ENCODE data around the gene CD52.

Gene CD52

DNA sequence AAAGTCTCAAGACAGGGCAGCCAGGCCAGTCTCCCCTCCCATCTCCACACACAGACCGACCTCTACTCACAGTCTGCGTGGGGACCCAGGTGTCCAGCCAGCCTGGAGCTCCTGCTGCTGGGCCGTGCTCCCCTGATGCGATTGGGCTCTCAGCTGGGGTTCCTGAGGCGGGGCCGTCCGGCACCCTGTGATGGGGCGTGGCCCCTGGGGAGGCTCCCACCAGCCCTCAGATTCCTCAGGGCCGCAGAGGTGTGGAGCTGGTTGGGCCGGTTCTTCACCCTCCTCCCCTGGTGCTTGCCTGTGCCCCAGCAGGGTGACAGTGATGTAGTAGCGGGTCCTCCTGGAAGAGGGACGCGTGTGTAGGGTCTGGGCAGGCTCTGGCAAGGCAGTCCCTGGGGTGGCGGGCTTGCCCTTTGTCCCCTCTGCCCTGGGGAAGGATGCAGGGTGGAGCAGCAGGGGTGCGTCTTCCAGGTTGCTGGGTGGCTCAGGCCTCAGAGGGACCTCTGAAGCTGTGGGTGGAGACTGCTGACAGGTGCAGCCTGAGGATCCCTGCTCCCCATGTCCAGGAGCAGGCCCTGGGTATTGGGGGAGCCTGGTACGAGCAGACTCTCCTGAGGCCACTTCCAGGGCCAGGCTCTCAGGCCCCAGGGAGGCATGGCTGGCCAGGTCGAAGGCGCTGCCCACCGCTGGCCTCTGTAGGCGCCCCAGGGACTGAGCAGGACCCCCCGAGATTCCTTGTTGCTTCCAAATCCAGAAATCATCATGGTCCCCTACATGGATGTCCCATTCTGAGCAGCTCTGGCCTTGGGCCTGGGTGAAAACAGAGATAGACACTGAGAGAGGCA lies 36.4 kb downstream of the CD52 start, which contains the start of gene CRYBG2:
CRYBG2 (minus strand) TSS at position 155 of the 845 bp plus-strand sequence. CDS start 7,473 bp downstream, outside the sequence.
- TF ChIP-seq, protein P1, sequence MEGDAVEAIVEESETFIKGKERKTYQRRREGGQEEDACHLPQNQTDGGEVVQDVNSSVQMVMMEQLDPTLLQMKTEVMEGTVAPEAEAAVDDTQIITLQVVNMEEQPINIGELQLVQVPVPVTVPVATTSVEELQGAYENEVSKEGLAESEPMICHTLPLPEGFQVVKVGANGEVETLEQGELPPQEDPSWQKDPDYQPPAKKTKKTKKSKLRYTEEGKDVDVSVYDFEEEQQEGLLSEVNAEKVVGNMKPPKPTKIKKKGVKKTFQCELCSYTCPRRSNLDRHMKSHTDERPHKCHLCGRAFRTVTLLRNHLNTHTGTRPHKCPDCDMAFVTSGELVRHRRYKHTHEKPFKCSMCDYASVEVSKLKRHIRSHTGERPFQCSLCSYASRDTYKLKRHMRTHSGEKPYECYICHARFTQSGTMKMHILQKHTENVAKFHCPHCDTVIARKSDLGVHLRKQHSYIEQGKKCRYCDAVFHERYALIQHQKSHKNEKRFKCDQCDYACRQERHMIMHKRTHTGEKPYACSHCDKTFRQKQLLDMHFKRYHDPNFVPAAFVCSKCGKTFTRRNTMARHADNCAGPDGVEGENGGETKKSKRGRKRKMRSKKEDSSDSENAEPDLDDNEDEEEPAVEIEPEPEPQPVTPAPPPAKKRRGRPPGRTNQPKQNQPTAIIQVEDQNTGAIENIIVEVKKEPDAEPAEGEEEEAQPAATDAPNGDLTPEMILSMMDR (IDR thresholded peaks at IDR 0.05; ENCODE audit: borderline replicate concordance, insufficient read depth, low read depth, low read length) = no peak
- H3K4me3 ChIP-seq (ENCODE audit: low read depth, low read length) = no peak within 1 kb of the TSS

DNA sequence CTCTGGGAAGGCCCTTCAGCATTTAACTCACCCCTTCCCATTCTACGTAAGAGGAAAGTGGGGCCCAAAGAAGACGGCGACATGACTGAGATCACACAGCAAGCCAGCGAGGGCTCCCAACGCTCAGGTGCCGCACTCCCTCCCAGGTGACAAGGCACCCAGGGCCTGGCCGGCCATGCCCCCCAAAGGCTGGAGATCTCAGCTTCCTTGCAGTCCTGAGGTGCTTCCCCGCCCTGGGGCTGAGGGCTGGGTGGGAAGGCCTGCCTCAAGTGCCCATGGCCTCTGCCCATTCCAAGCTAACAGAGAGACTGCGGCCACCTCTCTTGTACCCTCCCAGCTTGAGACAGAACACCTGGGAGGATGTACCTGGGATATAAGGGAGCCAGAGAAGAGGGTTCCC lies 37.2 kb downstream of the CD52 start:
- TF ChIP-seq, protein P1 (IDR thresholded peaks at IDR 0.05; ENCODE audit: borderline replicate concordance, insufficient read depth, low read depth, low read length) = no peak

DNA sequence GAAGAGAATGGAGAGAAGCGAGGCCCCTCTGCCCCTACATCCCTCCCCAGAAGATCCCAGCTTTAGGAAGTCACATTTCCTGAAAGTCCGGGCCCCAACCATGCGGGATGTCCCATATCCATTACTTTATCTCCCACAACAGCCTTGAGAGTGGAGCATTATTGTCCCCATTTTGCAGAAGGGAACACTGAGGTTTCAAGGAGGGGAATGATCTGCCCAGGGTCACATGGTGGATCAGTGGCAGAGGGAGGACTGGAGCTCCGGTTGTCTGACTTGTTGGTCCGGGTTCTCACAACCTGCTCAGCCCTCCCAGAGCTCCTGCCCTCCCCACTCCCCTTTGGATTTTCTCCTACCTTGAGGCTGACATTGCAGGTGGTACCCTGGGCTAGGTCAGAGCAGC lies 38.3 kb downstream of the CD52 start:
- TF ChIP-seq, protein P1 (IDR thresholded peaks at IDR 0.05; ENCODE audit: borderline replicate concordance, insufficient read depth, low read depth, low read length) = no peak
- H3K4me3 ChIP-seq (ENCODE audit: low read depth, low read length) = no peak overlapping the region

More for the DNA sequence above, 37.2 kb downstream of the CD52 start:
- no peak overlapping the region for H3K4me3 ChIP-seq (ENCODE audit: low read depth, low read length)

DNA sequence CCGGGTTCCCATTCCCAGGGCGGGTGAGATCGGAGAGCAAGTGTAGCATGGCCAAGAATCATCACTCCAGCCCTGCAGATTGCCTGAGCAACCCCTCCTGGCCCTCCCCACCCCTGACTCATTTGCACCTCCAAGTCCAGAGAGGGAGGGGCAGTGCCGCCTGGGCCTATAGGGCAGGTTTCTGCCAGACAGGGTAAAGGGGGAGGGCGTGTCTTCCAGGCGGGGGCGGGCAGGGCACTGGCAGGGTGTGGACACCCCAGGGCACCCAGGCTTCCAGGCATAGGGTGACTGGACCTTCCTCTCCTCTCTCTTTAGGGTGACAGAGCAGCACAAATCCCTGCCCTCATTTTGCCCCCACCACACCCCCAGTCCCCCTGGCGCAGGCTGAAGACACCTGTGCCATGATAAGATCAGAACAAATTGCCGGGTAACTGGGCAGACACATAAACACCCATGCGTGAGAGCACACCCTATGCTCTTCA lies 39.4 kb downstream of the CD52 start:
- TF ChIP-seq, protein P1 (IDR thresholded peaks at IDR 0.05; ENCODE audit: borderline replicate concordance, insufficient read depth, low read depth, low read length) = no peak
- no peak overlapping the region for H3K4me3 ChIP-seq (ENCODE audit: low read depth, low read length)

DNA sequence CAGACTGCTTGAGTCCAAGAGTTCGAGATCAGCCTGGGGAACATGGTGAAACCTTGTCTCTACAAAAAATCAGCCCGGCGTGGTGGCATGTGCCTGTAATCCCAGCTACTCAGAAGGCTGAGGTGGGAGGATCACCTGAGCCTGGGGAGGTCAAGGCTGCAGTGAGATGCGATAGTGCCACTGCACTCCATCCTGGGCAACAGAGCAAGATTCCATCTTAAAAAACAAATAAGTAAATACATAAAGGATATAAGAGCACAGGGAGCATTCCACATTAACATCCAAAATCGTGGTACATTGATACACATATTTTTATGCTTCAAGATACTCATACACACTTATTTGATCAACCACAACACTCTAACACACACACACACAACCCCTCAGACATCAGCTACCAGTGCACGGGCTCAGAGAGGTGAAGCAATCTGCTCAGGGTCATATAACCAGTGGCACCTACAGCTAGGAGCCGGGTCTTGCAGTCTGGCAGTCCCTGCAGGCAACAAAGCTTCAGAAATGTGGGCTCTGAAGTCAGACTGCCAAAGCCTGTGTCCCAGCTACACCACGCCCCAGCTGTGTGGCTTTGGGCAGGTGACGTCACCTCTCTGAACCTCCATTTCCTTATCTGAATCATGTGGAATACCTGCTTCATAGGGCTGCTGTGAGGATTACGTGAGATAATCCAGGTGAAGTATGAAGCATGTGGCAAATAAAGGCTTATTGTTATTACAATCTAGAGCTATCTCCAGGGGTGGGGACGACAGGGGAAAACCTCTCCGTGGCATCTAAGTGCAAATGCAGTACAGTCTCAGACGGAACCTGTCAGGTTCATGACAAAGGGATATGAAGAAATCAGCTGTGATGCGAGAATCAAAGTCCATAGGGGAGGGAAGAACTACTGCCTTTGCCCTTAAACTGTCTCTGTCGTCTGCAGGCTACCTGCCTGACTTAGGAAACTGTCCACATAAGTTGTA lies 40.9 kb downstream of the CD52 start:
- H3K4me3 ChIP-seq (ENCODE audit: low read depth, low read length) = no peak overlapping the region
- TF ChIP-seq, protein P1 (IDR thresholded peaks at IDR 0.05; ENCODE audit: borderline replicate concordance, insufficient read depth, low read depth, low read length) = no peak

DNA sequence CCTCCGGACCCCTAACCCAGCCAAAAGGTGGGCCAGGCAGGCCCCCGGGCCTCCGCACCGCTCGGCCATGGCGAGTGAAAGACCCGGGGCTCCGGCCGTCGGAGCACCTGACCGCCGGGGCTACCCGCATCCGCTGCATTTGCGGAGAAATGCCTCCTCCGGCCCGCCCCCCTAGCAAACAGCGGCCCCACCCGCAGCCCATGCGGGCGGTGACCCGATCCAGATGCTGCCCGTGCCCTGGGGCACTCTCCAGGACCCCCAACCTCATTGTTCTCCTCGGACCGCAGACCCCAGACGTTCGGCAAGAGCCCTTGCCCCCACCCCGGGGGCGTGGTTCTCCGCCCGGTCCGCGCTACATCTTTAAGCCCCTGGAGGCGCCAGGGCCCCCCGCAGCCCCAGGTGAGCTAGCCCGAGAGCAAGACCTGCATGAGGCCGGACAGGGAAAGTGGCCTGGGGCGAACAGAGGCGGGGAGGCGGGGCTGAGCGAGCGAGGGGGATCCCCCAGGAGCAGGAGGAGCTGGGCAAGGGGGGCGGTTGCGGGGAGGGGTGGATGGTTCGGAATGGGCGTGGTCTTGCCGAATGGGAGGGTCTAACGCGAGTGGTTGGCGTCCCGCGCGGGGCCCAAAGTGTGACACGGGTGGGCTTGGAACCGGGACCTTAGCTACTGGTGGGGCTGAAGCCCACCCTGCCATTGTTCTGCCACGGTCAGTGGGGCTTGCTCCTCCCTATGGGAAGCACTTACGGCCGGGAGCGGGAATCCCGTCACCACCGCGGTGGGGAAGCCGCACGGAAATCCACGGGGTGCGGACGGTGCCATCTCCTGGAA lies 42.4 kb downstream of the CD52 start:
- no peak overlapping the region for H3K4me3 ChIP-seq (ENCODE audit: low read depth, low read length)
- TF ChIP-seq, protein P1 (IDR thresholded peaks at IDR 0.05; ENCODE audit: borderline replicate concordance, insufficient read depth, low read depth, low read length) = no peak
